NCI-H526 treated with DMSO at 0.1 percent for 48 hours (cell line): Measurements from ENCODE around the gene MGME1.

Experiments
- DNase-seq: peaks from one replicate; lab custom pipeline; 2025; lab: John Stamatoyannopoulos, UW

MGME1 gene

DNA sequence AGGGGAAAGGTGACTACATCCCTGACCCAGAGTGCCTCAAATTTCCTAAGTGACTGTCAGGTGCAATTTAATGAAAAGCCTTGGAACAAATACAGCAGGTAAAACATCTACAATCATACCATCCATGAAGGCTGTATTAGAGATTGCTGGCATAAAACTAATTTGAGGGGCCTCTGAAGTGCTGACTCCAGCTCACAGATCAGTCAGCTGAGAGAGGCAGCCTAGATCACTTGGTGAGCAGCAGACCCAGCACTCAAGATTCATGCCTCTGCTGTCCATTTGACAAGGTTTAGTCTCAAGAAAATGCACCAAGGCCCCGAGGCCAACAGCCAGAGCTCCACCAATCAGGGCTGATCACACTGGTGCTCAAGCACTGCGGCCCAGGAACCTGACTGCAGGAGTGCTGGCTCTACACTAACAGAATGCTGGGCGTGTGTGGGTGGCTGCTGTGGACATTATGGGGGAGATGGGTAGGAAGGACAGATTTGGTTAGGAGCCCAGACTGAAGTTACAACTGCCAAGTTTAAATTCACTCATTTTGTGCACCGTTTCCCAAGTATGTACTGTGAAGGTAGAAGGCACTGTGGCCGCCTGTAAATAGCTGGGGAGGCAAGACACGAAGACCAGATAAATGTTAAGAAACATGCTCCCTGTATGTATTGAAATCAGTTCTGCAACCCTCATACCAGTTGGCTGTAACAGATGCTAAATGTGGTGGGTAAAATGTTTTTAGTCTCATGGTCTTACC lies 28.4 kb upstream of the MGME1 start:
- DNase-seq = no peak

DNA sequence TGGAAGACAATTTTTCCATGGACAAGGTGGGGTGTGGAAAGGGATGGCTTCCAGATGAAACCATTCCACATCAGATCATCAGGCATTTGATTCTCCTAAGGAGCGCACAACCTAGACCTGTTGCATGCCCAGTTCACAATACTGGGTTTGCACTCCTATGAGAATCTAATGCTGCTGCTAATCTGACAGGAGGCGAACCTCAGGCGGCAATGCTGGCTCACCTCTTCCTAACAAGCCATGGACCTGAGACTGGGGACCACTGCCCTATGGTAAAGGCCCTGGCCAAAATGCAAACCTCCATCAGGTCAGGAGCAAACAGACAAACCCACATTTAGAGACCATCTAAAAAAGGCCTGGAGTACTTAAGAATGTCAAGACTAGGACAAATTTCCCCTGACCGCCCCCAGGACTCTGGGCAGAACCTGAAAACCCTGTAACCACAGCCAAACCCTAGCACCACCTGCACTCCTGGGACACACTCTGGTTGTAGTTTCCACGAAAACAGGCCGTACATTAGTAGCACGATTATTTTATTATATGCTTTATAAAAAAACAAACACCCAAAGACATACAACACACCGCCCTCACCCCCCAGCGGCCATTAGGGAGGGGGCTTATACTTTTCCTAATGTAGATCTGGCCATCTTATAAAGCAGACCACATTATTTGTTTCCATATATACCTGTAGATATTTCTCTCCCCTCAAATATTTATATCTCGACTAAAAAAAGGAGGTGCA lies 27.6 kb upstream of the MGME1 start:
- no peak for DNase-seq

DNA sequence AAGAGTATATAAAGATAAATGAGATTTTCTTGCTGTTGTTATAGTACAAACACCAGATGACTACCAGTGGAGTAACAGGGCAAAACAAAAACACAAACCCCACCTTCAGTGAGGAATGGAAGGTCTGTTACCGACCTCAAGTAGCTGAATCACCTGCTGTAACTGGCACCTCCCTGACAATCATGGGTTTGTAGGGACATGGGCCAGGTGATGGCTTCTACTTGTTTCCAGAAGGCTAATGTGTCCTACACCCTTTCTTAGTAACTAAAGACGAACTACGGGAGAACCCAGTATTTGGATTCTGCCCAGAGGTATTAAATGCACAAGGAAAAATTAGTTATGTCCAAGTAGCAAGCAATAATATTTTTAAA lies 27.0 kb upstream of the MGME1 start:
- no peak for DNase-seq

GRCh38 chr20:17943343-17943742 lies 25.5 kb upstream of the MGME1 start:
- peak; percentile 84 for DNase-seq

GRCh38 chr20:17944854-17945474 lies 23.9 kb upstream of the MGME1 start:
- DNase-seq = no peak

- DNase-seq = no peak
Observed at GRCh38 chr20:17946040-17946439, 22.8 kb upstream of the MGME1 start.

- no peak for DNase-seq
Observed at GRCh38 chr20:17946572-17947473, 22.0 kb upstream of the MGME1 start.

- DNase-seq = no peak
Observed at GRCh38 chr20:17947474-17947815, 21.4 kb upstream of the MGME1 start.

- no peak for DNase-seq
Observed at GRCh38 chr20:17948442-17948841, 20.4 kb upstream of the MGME1 start.

GRCh38 chr20:17949899-17950298 lies 18.9 kb upstream of the MGME1 start:
- no peak for DNase-seq

DNA sequence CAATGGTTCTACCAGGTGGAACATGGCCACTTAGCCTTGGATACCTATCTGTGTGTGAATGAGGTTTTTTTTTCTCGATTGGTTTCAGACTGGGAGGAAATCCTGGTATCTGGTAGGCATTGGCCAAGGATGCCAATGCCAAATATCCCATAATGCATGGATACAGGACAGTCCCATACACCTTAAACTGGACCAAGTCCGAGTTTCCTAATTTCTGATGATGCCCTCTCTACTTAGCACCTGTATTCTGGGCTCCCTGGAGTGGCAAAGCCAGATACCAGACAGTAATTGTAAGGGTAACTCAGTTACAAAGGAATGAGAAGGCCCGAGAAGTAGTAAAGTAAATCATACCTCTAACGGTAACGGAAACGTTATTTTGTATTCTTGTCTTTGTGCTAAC lies 18.1 kb upstream of the MGME1 start:
- no peak for DNase-seq

GRCh38 chr20:17951323-17951722 lies 17.5 kb upstream of the MGME1 start:
- no peak for DNase-seq

GRCh38 chr20:17952692-17953684 lies 15.8 kb upstream of the MGME1 start:
- no peak for DNase-seq

GRCh38 chr20:17953935-17954334 lies 14.9 kb upstream of the MGME1 start:
- DNase-seq = no peak

- no peak for DNase-seq
Observed at GRCh38 chr20:17955302-17955701, 13.5 kb upstream of the MGME1 start.

- no peak for DNase-seq
Observed at GRCh38 chr20:17956099-17956685, 12.6 kb upstream of the MGME1 start.

DNA sequence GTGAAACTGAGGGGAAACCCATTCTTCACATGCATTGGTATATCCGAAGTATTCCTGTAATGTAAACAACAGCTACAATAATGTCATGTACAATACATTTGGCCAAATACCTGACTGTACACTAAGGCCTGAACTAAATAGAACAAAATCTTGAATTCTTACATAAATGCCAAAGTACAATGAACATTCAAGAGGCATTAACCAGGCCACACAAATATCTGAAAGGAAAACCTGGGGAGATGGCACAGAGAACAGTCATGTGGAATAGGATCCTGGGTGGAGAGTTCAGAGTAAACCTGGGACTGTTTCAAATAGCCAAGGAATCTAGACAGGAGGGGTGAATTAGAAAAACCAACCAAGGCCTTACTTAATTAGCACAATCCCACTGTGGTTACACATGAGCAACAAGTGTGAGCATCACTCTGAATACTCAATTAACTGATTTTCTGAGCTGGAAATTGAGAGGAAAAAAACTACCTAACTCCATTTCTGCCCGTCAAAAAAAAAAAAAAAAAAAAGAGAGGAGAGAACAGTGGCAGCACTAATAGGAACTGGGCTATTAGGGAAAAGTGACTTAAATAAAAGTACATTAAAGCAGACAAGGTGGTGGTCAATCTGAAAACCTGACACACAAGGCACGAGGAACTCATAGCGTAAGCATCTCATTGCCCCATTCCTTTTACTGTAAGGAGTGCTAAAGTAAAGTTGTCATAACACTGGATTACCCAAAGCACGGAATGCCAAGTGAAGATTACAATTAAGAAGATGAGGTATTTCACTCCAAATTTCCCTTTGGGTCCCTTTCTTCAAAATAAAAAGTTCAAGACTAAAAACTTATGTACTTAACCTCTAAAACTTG lies 11.1 kb upstream of the MGME1 start:
- no peak for DNase-seq

GRCh38 chr20:17958373-17959256 lies 10.2 kb upstream of the MGME1 start:
- DNase-seq = no peak

DNA sequence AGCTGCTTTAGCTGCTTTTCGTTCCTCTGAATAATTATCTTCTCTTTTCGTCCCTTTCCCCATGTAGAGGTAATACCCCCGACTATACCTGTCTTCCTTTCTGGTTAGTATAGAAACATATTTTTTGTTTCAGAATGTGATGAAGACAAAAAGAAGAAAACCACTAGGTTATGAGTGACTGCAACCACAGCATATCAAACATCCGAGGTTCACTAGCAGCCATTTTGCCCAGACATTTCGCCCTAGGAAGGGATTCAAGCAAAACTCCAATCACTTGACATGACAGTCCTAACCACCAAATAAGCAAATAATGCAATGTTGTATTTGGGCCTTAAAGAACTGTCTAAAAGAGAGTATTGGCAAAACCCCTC lies 9.6 kb upstream of the MGME1 start:
- DNase-seq = no peak
